Measurements from ENCODE around the gene XPA.
"Not testable (repeated sequence)": the region's sequence is repeated elsewhere in the genome, so short reads cannot be mapped to it uniquely, and the experiment has no call there.

XPA gene
- long read RNA-seq, donor 1, transcript XPA-201 (6 exons, 1,417 nt): major isoform, 7 of 7 reads
- long read RNA-seq, donor 1, partial matches to known transcripts: 0 of 7 reads
- long read RNA-seq, donor 1, other reads (novel, unspliced or antisense): 0 of 7 reads
- long read RNA-seq, donor 2, transcript XPA-201 (6 exons, 1,417 nt): major isoform, 5 of 6 reads
- long read RNA-seq, donor 2, partial matches to known transcripts: 0 of 6 reads
- long read RNA-seq, donor 2, other reads (novel, unspliced or antisense): 0 of 6 reads
- long read RNA-seq, donor 3, partial matches to known transcripts: 0 of 5 reads
- long read RNA-seq, donor 3, other reads (novel, unspliced or antisense): 0 of 5 reads
- long read RNA-seq, donor 4, transcript XPA-201 (6 exons, 1,417 nt): major isoform, 7 of 21 reads
- long read RNA-seq, donor 4, partial matches to known transcripts: 14 of 21 reads
- long read RNA-seq, donor 4, other reads (novel, unspliced or antisense): 0 of 21 reads
- long read RNA-seq, donor 5, partial matches to known transcripts: 0 of 5 reads
- long read RNA-seq, donor 5, other reads (novel, unspliced or antisense): 0 of 5 reads
- long read RNA-seq, donor 6, transcript XPA-201 (6 exons, 1,417 nt): major isoform, 5 of 5 reads
- long read RNA-seq, donor 6, partial matches to known transcripts: 0 of 5 reads
- long read RNA-seq, donor 6, other reads (novel, unspliced or antisense): 0 of 5 reads
- long read RNA-seq, donor 7, transcript XPA-201 (6 exons, 1,417 nt): major isoform, 9 of 25 reads
- long read RNA-seq, donor 7, partial matches to known transcripts: 16 of 25 reads
- long read RNA-seq, donor 7, other reads (novel, unspliced or antisense): 0 of 25 reads
- long read RNA-seq, donor 8, transcript XPA-201 (6 exons, 1,417 nt): major isoform, 6 of 7 reads
- long read RNA-seq, donor 8, partial matches to known transcripts: 0 of 7 reads
- long read RNA-seq, donor 8, other reads (novel, unspliced or antisense): 0 of 7 reads

DNA sequence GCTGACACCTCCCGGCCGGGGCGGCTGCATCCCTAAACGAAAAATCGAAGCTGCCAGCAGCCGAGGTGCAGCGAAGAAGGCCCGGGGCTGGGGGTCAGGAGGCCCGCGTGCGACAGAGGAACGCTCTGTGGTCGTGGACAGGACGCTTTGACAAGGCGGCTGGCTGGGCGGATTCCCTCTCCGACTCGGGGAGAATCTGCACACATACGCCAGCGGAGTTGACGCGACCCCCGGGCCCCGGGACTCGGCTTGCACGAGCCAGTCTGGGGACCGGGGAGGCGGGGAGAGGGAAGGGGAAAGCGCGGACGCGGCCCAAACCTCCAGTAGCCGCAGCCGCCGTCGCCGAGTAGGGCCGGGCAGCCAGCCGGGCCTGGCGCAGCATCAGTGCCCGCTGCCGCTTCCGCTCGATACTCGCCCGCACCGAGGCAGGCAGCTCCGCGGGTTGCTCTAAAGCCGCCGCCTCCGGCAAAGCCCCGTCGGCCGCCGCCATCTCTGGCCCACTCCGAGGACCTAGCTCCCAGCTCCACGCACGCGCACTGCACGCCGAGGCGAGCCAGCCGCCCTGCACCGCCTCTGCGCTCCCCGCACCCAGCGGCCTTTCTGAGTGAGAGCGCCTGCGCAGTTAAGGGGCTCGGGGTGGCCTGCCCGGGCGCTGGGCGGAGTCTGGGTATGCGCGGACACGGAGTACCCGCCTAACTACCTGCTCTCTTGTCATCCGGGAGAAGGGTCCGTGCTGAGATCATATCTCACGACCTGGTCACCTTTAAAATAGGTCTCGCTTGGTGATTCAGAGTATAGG is at the start of gene XPA:
Gene XPA, minus strand, starts transcription at position 538 of the 799 bp plus-strand sequence. Its CDS starts 48 bp downstream, at position 490.
- peak; percentile 99 for DNase-seq

DNA sequence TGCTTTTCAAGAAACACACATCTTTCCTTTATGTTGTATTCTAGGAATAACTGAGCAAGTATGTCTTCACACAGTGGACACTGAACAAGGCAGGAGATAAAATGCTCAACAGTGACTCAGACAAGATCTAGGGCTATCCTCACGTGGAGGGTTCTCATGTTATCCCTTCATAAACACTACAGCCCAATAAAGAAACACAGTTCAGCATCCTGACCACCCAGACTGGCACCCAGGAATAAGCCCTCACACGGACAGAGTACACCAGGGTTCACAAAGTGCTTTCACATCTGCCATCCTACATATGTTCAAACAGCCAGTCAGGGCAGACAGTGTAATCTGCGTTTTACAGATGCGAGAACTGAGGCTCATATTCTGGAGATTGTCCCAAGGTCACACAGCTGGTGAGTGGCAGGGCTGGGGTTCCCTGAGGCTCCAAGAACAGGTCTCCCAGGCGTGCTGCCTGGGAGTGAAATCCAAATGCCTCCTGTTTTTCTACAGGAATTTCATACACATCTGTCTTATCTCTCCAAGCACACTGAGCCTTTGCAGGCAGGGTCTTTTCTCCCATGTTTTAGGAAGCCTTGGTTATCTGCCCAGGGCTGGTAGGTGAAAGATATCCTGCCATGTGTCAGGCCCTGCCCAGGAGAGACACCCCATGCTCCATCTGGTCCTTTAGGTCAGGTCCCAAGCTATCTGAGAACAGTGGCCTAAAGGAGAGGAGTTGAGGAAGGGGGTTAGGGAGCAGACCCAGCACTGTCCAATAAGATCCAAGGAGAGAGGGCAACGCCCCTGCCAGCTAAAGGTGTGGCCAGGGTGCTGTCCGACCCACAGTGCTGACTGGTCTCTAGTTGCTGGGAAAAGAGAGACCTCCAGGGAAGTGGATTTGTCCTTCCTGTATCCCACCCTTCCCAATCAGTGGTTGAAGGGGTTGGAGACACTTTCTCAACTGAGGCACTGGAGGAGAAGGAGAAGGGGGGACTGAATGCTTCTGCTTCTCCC is 47.9 kb upstream of the XPA start:
- DNase-seq: no peak

DNA sequence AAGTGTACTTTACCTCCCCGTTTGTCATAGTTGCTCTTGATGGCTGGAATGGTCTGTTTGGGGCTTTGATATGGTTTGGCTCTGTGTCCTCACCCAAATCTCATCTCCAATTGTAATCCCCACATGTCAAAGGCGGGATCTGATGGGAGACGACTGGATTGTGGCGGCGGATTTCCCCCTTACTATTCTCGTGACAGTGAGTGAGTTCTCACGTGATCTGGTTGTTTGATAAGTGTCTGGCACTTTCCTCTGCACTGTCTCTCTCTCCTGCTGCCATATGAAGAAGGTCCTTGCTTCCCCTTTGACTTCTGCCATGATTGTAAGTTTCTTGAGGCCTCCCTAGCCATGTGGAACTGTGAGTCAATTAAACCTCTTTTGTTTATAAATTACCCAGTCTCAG is 46.9 kb upstream of the XPA start:
- DNase-seq: not testable (repeated sequence)

DNA sequence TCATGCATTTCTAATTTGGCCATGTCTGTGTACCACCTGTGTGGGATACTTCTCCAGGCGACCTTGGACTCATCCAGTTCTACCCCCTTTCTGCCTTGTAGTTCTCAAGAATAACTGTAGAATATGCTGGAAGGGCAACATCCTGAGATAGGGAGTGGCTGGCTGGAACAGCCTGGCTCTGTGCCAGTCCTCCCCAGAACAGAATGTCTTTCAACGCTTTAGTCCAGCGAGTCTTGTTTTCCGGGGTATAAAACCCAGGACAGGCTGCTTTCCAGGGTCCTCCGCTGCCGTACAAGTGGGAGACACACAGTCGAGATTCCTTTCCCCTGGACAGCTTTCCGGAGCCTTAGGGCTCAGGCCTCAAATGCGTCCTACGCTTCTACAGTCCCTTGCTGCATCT is 45.4 kb upstream of the XPA start:
- DNase-seq: no peak

DNA sequence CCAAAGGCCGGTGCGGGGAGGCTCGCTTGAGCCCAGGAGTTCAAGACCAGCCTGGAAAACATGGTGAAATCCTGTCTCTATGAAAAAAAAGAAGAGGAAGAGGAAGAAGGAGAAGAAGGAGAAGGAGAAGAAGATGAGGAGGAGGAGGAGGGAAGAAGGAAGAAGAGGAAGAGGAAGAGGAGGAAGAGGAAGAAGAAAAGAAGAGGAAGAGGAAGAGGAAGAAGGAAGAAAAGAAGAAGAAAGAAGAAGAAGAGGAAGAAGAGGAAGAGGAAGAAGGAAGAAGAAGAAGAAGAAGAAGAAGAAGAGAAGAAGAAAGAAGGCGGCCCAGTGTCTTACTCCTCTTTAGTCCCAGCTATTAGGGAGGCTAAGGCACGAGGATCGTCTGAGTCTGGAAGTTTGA is 44.8 kb upstream of the XPA start:
- no peak for DNase-seq

DNA sequence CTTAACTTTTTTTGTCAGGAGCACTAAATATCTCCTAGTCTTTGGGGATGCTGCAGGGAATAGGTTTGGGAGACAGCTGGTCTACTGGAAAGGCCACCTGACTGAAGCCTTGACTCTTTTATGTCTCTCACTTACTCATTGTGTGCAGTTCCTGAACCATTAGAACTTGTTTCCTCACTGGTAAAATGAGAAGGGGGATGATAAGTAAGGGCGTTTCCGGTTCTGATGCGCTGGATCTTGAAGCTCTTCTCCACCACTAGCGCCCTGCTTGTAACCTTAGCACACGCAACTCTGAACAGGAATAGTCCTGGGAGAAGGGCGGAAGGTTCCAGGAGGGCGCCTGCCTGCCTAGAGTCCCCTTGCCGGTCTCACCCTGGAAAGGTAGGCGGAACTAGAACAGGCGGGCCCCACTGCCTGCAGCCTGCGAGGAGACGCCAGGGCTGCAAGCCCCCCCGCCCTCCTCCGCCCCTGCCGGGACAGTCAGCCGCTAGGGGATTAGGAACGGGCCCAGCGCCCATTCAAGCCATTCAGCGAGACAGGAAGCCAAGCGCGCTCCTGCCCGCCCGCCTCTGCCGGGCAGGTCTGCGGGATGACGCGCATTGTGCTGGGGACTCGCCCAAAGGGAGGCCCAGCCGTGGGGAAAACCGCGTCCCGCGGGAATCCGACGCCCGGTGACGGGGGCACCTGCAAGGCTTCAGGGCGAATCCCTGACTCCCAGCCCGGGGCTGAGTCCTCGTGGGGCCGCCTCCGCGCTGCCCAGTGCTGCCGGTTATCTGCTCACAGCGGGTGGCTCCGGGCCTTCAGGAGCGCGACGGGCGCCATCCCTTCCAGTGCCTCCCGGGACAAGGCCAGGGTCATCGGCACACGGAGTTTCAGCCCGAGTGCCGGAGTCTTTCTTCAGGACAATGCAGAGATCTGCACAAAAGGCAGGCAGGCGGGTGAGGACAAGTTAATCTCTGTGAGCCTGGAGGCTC is 44.0 kb upstream of the XPA start:
- peak; percentile 69 for DNase-seq

DNA sequence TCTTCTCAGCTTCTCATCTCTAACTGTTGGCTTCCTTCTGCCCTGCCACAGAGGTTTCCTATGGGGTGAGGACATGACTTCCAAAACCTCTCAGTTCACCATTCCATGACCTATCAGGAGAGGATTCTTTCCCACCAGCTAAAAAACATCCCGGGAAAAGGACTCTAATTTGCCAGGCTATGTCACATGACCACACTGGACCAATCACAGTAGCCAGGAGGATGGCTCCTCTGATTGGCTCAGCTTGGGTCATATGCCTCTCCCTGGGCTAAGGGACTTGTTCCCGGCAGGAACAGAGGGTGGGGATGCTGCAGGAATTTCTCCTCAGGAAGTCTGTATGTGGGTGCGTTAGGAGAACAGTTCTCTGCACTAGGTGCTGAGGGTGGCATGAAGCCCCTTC is 40.3 kb upstream of the XPA start:
- DNase-seq: no peak

DNA sequence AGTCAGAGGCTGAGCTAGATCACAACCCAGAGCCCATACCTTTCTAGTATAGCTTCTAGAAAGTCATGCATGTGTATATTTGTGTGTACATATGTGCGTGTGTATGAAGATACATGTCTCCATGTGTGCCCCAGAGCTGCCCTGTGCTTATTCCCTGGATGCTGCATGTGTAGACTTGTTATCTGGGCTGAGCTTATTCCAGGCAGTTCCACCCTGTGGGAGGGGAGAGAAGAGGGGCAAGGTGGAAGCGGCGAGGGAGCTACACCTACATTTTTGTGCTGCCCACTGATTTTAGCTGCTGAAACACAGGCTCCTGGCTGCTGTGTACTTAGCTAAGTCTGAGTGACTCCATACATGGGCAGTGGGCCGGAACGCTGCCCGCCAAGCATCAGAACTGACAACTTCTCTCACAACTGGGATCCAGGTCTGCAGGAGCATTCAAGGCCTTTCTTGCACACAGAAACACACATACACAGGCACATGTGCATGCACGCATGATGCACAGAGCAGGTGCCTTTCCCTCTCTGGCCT is 38.0 kb upstream of the XPA start:
- DNase-seq: no peak

DNA sequence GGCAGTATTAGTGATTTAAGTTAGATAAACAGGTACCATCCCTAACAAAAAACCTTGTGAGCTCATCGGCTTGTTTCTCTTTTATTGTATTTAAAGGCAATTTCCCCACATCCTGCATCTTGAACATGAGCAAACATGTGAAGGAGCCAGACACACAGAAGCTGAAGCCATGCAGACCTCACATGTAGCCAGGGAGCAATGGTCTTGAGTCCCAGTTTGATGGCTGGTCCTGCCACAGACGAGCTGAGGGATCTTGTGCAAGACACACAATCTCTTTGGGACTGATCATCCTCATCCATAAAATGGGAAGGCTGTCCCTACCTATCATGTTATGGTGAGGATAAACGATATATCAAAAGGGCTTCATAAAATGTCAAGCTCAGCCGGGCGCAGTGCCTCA is 29.6 kb upstream of the XPA start:
- DNase-seq: no peak

DNA sequence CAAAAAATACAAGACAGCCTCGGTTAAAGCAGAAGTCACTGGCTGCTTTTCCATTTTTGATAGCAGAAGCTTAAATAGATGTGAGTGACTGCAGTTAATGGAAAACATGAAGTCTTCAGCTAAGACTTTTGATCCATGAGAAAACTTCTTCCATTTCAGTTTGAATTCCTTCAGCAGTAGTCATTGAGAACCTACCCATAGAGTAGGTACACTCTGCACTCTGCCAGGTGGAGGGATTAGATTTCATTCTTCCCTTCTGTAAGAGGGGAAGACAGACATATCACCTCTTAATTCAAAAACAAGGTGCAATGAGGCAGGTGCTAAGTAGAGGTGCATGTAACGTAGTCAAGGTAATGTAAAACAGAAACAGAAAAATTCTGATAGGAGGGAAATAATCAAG is 26.7 kb upstream of the XPA start:
- no peak for DNase-seq

DNA sequence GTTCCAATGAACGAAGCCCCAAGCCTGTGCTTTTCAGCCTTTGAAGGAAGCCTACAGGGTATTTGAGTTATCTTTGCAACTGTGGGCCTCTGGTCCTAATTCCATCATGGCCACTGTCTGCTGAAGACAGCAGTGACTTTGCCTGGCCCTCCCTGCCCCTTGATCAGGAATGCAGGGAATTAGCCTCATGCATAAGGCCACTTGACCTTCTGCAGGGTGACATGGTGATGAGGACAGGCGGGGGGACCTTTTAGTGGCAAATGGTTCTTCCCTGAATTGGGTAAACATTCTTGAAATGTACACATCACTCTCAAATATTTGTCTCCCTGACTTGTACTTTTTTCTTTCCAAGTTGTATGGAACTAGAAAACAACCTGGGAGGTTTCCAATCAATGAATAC is 25.2 kb upstream of the XPA start:
- no peak for DNase-seq

DNA sequence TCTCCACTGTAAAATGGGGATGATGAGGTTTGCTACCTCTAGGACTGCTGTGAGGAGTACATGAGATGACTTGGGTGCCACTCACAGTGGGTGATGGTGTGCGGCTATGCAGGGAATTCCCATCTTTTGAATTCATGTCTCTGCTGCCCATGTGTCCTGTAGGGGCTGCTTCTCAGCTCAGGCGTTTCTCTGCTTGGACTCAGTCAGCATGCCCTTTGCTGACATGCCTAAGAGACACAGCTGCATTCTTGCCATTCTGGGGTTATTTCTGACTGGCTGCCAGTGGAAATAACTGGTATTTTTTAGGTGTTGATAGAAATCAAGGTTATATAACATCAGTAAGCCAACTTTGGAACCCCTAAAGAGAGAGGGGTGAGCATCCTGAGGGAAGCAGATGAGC is 24.3 kb upstream of the XPA start:
- no peak for DNase-seq

DNA sequence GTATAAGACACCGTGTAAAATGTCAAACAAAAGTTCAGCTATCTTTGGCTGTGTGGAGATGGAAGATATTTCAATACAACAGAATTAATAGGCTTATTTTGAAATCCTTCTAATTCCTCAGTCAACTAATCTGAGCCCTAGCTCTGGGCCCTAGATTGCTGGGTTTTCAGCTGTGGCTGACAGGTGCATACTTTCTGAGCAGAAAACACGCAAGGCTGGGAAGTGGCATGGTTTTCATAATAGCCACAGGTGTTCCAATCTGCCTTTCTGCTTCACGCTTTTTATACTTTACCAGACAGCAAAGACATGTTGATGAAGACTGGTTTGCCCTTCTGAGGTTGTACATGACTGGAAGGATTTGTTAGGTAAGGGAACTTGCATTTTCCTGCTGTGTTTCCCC is 20.7 kb upstream of the XPA start:
- no peak for DNase-seq

DNA sequence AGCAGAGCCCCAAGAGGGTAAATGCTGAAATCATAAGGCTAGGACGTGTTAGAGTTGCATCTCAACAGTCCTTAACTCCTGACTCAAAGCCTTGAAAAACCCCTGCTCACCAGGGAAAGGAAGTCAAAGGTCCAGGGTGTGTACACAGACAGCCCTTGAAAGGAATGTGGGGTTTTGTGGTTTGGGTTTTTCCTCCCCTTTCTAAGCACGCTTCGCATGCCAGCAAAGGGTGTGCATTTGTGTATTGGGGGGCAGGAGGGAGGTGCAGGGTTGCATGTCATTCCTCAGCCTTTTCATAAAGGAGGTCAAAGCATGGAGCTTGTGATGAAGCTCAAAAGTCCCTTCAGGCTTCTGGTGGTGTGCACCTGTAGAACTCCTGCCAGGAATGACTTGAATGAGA is 17.3 kb upstream of the XPA start:
- no peak for DNase-seq

DNA sequence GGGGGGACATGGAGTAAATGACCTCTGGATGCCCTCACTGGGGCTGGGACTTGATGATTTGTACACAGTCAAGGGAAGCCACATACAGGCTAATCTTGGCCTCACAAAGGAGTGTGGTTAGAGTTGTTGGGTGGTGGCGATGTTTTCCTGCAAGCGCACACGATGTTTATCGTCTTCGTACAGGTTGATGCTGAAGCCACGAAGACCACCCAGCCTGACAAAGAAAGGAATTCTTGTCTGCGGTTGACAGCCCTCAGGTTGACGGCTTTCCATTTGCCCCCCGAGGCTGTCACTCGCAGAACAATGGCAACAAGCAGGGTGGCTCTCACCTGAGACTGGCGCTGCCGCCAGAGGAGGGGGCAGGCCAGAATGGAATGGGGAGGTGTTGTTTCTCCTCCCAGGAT is 14.1 kb upstream of the XPA start:
- peak; percentile 16 for DNase-seq

DNA sequence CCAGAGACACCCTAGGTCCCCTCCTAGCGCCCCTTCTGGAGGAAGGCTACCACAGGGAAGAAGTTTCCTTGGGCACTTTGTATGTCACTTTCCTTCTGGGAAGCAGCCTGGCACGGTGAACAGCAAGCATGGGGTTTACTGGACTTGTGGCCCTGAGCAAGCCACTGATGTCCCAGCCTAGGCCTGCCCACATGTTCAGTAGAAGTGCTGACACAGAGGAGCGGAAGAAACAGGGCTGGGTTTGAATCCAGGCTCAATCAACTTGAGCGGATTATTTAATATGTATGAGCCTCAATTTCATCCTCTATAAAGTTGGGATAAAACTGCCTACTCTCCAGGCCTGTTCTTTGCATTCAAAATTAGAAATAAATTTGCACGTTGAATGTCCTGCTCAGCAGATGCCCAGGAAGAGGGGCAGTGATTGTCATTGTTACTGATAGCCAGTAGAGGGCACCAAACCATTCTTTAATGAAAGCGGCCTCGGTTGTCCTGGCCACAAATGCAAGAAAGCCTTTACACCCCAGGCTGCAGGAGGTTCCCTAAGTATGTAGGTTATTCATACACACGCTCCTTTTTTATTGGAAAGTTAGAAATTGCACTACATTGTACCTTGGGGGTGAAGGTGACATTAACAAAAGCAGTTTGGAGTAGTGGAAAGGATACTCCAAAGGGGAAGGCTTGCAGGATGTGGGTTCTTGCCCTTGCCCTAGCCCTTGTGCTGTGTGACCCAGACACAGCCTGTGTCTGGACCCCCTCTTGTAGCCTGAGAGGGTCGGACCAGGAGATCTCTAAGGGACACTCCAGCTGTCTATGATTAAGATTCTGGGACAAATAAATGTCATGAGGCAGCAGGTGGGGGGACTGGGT is 13.4 kb upstream of the XPA start:
- DNase-seq: peak; percentile 46

DNA sequence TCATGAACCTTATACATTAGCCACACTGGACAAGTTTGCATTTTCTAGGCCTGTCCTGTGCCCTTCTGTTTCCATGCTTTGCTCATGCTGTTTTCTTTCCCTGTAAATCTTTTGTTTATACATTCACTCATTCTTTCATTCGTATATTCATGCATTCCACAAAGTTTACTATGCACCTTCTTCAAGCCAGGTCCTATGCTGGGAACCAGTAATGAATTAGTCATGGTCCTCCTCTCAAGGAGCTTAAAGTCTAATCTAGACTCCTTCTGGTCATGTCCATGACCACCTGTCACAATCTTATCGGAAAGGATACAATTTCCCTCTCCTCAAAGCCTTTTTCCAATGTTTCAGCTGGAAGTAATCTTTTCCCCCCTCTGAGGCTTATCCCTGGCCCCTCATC is 9.1 kb upstream of the XPA start:
- DNase-seq: no peak

DNA sequence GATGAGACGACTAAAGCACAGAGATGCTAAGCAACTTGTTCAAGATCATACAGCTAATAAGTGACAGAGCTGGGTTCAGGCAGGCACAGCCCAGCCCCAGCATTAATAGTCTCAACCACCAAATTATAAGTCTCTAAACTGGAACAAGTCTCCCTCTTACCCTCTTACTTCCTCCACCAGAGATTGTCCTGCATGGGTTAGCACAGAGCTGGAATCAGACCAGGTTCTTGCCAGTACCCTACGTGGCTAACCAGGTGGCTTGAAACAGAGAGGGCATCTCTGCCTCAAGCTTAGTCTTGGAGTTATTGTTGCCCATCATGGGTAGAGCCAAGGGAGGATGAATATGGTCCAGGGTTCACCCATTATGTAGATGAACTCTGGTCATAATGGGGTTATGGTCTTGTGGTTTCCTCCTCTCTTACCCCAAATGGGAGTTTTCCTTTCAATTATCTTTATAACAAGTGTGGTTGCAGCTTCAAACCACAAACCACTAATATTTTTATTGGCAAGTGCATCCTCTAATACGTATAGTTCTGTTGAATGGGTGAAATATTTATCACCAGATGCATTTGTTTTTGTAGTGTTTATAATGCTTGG is 8.3 kb upstream of the XPA start:
- no peak for DNase-seq

Measured in right kidney (tissue), 9 donors.